Osteoblast (primary cell): ENCODE measurements around the gene KLRD1. TPM values are rescaled to one million over a fixed set of nuclear protein-coding genes. Genes with fewer than 3 reads are reported as not detected.

Experiments used
- DNase-seq: peaks from one replicate; pipeline ENCODE4 v3.0.0; 2011; ENCODE audit warnings: low spot score, mixed read lengths; ENCODE audit not compliant: insufficient read length; ENCODE audit errors: missing footprints
- H2AFZ ChIP-seq: 2 replicates; pipeline ENCODE4 v1.6.0; 2011; ENCODE audit warnings: mild to moderate bottlenecking, low read length
- H3K27ac ChIP-seq: 2 replicates; pipeline ENCODE4 v1.5.1; 2011; ENCODE audit warnings: mild to moderate bottlenecking, low read depth, low read length, moderate library complexity
- H3K27me3 ChIP-seq: 2 replicates; pipeline ENCODE4 v1.6.0; 2012; ENCODE audit warnings: mild to moderate bottlenecking, control low read depth, inconsistent platforms, low read length, moderate library complexity; ENCODE audit not compliant: insufficient read depth
- H3K36me3 ChIP-seq: 2 replicates; pipeline ENCODE4 v1.5.1; 2011; ENCODE audit warnings: mild to moderate bottlenecking, low read length, control low read depth, moderate library complexity; ENCODE audit not compliant: insufficient read depth
- H3K4me1 ChIP-seq: 2 replicates; pipeline ENCODE4 v1.5.1; 2011; ENCODE audit warnings: mild to moderate bottlenecking, low read length, control low read depth, moderate library complexity; ENCODE audit not compliant: insufficient read depth
- H3K4me2 ChIP-seq: 2 replicates; pipeline ENCODE4 v1.6.0; 2011; ENCODE audit warnings: mild to moderate bottlenecking, low read length; ENCODE audit not compliant: insufficient read depth
- H3K4me3 ChIP-seq: fragments of 200-600 bp; sonication (generic); 3 replicates; pipeline ENCODE4 v1.5.1; 2012; ENCODE audit warnings: mild to moderate bottlenecking, low read length, inconsistent platforms; ENCODE audit not compliant: insufficient read depth
- H3K79me2 ChIP-seq: 2 replicates; pipeline ENCODE4 v1.6.0; 2012; ENCODE audit warnings: mild to moderate bottlenecking, low read length, control low read depth, inconsistent platforms; ENCODE audit not compliant: insufficient read depth
- H3K9me3 ChIP-seq: 2 replicates; pipeline ENCODE4 v1.5.1; 2011; ENCODE audit warnings: low read depth, low read length, control low read depth
- H4K20me1 ChIP-seq: 2 replicates; pipeline ENCODE4 v1.6.0; 2012; ENCODE audit warnings: mild to moderate bottlenecking, low read length, control low read depth; ENCODE audit not compliant: insufficient read depth
- total RNA-seq: library from RNA; depleted of rRNA; stranded (reverse); fragments of >200 nt; gene quantifications from 2 replicates; pipeline ENCODE4 v1.2.3, GENCODE V29; 2012
- TF ChIP-seq, protein P1 (sequence below): IDR thresholded peaks from 2 replicates; pipeline ENCODE4 v1.5.1; 2011; ENCODE audit warnings: mild to moderate bottlenecking, low read depth, low read length, moderate library complexity; ENCODE audit errors: extremely low read depth

KLRD1 gene
- total RNA-seq, 1 donor, result 0.36 TPM

DNA sequence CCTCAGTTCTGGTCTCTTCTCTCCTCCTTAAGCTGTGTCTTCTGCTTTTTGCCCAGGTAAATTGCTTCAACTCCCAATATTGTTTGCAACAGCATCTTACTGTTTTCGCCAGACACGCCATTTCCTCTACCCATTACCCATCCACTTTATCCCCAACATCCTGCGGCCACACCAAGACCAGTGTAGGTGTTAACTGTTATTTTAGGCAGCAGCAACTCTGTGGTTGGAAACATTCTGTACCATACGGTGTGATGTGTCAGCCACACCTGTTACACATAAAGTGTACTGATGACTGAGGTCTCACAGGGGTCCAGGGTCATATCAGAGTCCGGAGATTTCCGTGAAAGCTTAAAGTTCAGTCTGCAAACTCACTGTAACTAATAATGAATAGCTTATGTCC is 21.8 kb upstream of the KLRD1 start:
- Histone ChIP-seq H3K4me2 (no peak overlapping the region), H3K9me3 (no peaks in the 10 kb centered on the region), H3K36me3 (no peaks in the 10 kb centered on the region), H2AFZ (no peak overlapping the region), H3K4me1 (no peaks in the 10 kb centered on the region), H4K20me1 (no peaks in the 10 kb centered on the region), H3K27me3 (no peaks in the 10 kb centered on the region), H3K27ac (no peak overlapping the region), H3K79me2 (no peaks in the 10 kb centered on the region), H3K4me3 (no peak overlapping the region)
- no peak for DNase-seq
- TF ChIP-seq, protein P1, sequence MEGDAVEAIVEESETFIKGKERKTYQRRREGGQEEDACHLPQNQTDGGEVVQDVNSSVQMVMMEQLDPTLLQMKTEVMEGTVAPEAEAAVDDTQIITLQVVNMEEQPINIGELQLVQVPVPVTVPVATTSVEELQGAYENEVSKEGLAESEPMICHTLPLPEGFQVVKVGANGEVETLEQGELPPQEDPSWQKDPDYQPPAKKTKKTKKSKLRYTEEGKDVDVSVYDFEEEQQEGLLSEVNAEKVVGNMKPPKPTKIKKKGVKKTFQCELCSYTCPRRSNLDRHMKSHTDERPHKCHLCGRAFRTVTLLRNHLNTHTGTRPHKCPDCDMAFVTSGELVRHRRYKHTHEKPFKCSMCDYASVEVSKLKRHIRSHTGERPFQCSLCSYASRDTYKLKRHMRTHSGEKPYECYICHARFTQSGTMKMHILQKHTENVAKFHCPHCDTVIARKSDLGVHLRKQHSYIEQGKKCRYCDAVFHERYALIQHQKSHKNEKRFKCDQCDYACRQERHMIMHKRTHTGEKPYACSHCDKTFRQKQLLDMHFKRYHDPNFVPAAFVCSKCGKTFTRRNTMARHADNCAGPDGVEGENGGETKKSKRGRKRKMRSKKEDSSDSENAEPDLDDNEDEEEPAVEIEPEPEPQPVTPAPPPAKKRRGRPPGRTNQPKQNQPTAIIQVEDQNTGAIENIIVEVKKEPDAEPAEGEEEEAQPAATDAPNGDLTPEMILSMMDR, result no peak

DNA sequence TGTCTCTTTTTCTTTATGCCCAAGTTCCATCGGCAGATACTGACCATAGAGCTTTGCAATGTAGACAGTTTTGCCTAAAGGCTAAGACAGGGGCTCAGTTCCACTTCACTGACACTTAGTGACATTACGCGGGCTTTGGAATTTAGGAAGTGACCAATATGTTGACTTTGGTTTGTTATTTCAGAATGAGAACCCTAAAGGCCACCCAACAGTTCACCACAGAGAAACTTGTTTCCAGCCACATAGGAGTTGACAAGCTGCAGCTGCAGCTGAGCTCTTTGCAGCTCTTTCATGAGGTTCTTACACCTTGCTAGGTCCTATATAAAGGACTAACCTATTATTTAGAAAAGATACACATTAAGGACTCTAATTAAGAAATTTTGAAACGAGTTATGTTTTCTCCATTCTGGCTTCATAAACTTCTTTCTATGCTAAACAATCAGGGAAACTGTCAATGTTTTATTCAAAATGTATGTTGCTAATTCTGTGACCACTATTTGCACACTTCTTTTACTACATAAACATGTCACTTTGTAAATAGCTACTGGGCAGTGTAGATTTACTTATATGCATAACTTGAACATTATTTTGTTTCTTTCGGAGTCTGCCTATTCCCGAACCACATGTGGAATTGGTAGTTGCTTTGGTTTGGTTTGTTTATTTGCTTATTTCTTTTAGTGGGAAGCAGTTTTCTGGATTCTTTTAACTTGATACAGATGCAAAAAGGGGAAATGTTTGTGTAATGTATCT is 18.5 kb upstream of the KLRD1 start:
- Histone ChIP-seq H3K27ac (no peak overlapping the region), H3K79me2 (no peaks in the 10 kb centered on the region), H3K36me3 (no peaks in the 10 kb centered on the region), H3K4me1 (no peaks in the 10 kb centered on the region), H2AFZ (no peak overlapping the region), H4K20me1 (no peaks in the 10 kb centered on the region), H3K4me3 (no peak overlapping the region), H3K9me3 (no peaks in the 10 kb centered on the region), H3K27me3 (no peaks in the 10 kb centered on the region), H3K4me2 (no peak overlapping the region)
- no peak for DNase-seq
- TF ChIP-seq, protein P1, result no peak

DNA sequence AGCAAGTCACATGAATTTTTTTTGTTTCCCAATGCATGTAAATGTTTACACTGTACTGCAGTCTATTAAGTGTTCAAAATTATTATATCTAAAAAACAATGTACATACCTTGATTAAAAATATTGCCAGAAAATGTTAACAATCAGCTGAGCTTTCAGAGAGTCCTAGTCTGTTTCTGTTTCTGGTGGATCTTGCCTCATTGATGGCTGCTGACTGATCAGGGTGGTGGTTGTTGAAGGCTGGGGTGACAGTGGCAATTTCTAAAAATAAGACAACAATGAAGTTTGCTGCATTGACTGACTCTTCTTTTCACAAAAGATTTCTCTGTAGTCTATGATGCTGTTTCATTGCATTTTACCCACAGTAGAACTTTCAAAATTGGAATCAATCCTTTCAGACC is 16.6 kb upstream of the KLRD1 start:
- H3K9me3 ChIP-seq, result no peaks in the 10 kb centered on the region
- no peaks in the 10 kb centered on the region for H4K20me1 ChIP-seq
- no peaks in the 10 kb centered on the region for H3K36me3 ChIP-seq
- no peaks in the 10 kb centered on the region for H3K79me2 ChIP-seq
- H2AFZ ChIP-seq, result no peak overlapping the region
- H3K27me3 ChIP-seq, result no peaks in the 10 kb centered on the region
- no peak for DNase-seq
- no peaks in the 10 kb centered on the region for H3K4me1 ChIP-seq
- H3K4me3 ChIP-seq, result no peak overlapping the region
- no peak overlapping the region for H3K27ac ChIP-seq
- TF ChIP-seq, protein P1, result no peak
- no peak overlapping the region for H3K4me2 ChIP-seq

DNA sequence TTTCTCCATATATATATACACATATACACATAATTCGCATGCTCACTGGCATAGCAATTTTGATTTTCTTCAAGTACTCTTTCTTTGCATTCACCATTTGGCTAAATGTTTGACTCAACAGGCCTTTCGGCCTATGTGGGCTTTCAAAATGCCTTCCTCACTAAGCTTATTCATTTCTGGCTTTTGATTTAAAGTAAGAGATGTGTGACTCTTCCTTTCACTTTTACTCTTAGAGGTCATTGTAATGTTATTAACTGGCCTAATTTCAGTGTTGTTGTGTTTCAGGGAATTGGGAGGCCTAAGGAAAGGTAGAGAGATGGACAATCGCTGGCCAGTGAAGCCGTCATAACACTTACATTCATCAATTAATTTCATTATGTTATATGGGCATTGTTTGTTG is 14.5 kb upstream of the KLRD1 start:
- no peak for DNase-seq
- Histone ChIP-seq H4K20me1 (no peaks in the 10 kb centered on the region), H3K27me3 (peaks cover 4% of the 10 kb centered on the region), H3K9me3 (no peaks in the 10 kb centered on the region), H3K4me1 (no peaks in the 10 kb centered on the region), H3K27ac (no peak overlapping the region), H2AFZ (no peak overlapping the region), H3K4me2 (no peak overlapping the region), H3K4me3 (no peak overlapping the region), H3K79me2 (no peaks in the 10 kb centered on the region), H3K36me3 (no peaks in the 10 kb centered on the region)
- TF ChIP-seq, protein P1, result no peak
